Duodenal mucosa (tissue), 2 donors: ENCODE data around the gene MYO7B.

Experiments
- H3K27ac ChIP-seq: one replicate; pipeline ENCODE4 v1.7.0; 2013; ENCODE audit warnings: low read depth, low read length
- H3K27me3 ChIP-seq, 2 donors: one replicate each; pipeline ENCODE4 v1.7.0; 2013; ENCODE audit warnings: low read length in 2 of 2, control low read depth in 1 of 2; ENCODE audit not compliant: insufficient read depth in 2 of 2, control insufficient read depth in 1 of 2
- H3K36me3 ChIP-seq, 2 donors: one replicate each; pipeline ENCODE4 v1.7.0; 2013; ENCODE audit warnings: low read length in 2 of 2, control low read depth in 1 of 2; ENCODE audit not compliant: insufficient read depth in 2 of 2, control insufficient read depth in 1 of 2
- H3K4me1 ChIP-seq, 2 donors: one replicate each; pipeline ENCODE4 v1.7.0; 2013; ENCODE audit warnings: low read length in 2 of 2, control low read depth in 1 of 2; ENCODE audit not compliant: insufficient read depth in 2 of 2, control insufficient read depth in 1 of 2
- H3K4me3 ChIP-seq, 2 donors: one replicate each; pipeline ENCODE4 v1.7.0; 2013; ENCODE audit warnings: low read length in 2 of 2, low read depth in 1 of 2
- H3K9ac ChIP-seq, 2 donors: one replicate each; pipeline ENCODE4 v1.7.0; 2013; ENCODE audit warnings: low read length in 2 of 2, low read depth in 1 of 2
- H3K9me3 ChIP-seq, 2 donors: one replicate each; pipeline ENCODE4 v1.7.0; 2013; ENCODE audit warnings: low read length in 2 of 2, control low read depth in 1 of 2; ENCODE audit not compliant: control insufficient read depth in 1 of 2

Gene MYO7B

GRCh38 chr2:127669056-127669455 lies 133.6 kb downstream of the MYO7B start:
- Histone ChIP-seq H3K9me3 (no peaks in the 10 kb centered on the region), H3K27me3 (peaks cover 31 to 34% of the 10 kb centered on the region in 2 donors), H3K9ac (no peak overlapping the region), H3K4me1 (no peaks in the 10 kb centered on the region), H3K27ac (no peak overlapping the region), H3K36me3 (no peaks in the 10 kb centered on the region), H3K4me3 (no peak overlapping the region)

GRCh38 chr2:127670055-127670956 lies 134.8 kb downstream of the MYO7B start:
- no peaks in the 10 kb centered on the region for H3K4me1 ChIP-seq
- peaks cover 29 to 36% of the 10 kb centered on the region in 2 donors for H3K27me3 ChIP-seq
- H3K36me3 ChIP-seq, result no peaks in the 10 kb centered on the region
- no peak overlapping the region for H3K4me3 ChIP-seq
- H3K9me3 ChIP-seq, result no peaks in the 10 kb centered on the region
- H3K9ac ChIP-seq, result no peak overlapping the region
- H3K27ac ChIP-seq, result no peak overlapping the region

- Histone ChIP-seq H3K9ac (no peak overlapping the region), H3K27ac (no peak overlapping the region), H3K9me3 (no peaks in the 10 kb centered on the region), H3K36me3 (no peaks in the 10 kb centered on the region), H3K4me1 (peaks cover 0 to 3% of the 10 kb centered on the region in 2 donors), H3K27me3 (peaks cover 27 to 41% of the 10 kb centered on the region in 2 donors), H3K4me3 (no peak overlapping the region)
These were observed 135.4 kb downstream of the MYO7B start for GRCh38 chr2:127670957-127671290.

- H3K4me1 ChIP-seq, result peaks cover 0 to 6% of the 10 kb centered on the region in 2 donors
- H3K9me3 ChIP-seq, result no peaks in the 10 kb centered on the region
- H3K9ac ChIP-seq, result no peak overlapping the region
- no peak overlapping the region for H3K27ac ChIP-seq
- H3K36me3 ChIP-seq, result no peaks in the 10 kb centered on the region
- no peak overlapping the region for H3K4me3 ChIP-seq
- peaks cover 34 to 49% of the 10 kb centered on the region in 2 donors for H3K27me3 ChIP-seq
These were observed 136.2 kb downstream of the MYO7B start for GRCh38 chr2:127671557-127672302.

GRCh38 chr2:127672341-127673224 lies 137.1 kb downstream of the MYO7B start:
- Histone ChIP-seq H3K4me1 (peaks cover 0 to 6% of the 10 kb centered on the region in 2 donors), H3K9me3 (no peaks in the 10 kb centered on the region), H3K4me3 (peak overlapping the region in 1 of 2 donors; percentile 16), H3K36me3 (no peaks in the 10 kb centered on the region), H3K27ac (no peak overlapping the region), H3K27me3 (peaks cover 43 to 57% of the 10 kb centered on the region in 2 donors), H3K9ac (no peak overlapping the region)

GRCh38 chr2:127673291-127674069 lies 138.0 kb downstream of the MYO7B start:
- peaks cover 0 to 6% of the 10 kb centered on the region in 2 donors for H3K4me1 ChIP-seq

GRCh38 chr2:127674241-127675209 lies 139.0 kb downstream of the MYO7B start:
- H3K27ac ChIP-seq, result peak overlapping the region; percentile 10
- peaks cover 45 to 64% of the 10 kb centered on the region in 2 donors for H3K27me3 ChIP-seq
- peak overlapping the region; percentile 15 to 25 for H3K9ac ChIP-seq
- no peaks in the 10 kb centered on the region for H3K9me3 ChIP-seq
- H3K4me3 ChIP-seq, result peak overlapping the region; percentile 52 to 55
- peaks cover 0 to 6% of the 10 kb centered on the region in 2 donors for H3K4me1 ChIP-seq
- H3K36me3 ChIP-seq, result no peaks in the 10 kb centered on the region

More at GRCh38 chr2:127673291-127674069, 138.0 kb downstream of the MYO7B start:
- Histone ChIP-seq H3K36me3 (no peaks in the 10 kb centered on the region), H3K27ac (no peak overlapping the region), H3K9me3 (no peaks in the 10 kb centered on the region), H3K4me3 (peak overlapping the region in 1 of 2 donors; percentile 52), H3K27me3 (peaks cover 45 to 62% of the 10 kb centered on the region in 2 donors), H3K9ac (peak overlapping the region in 1 of 2 donors; percentile 18)

- Histone ChIP-seq H3K9me3 (no peaks in the 10 kb centered on the region), H3K4me1 (peaks cover 0 to 6% of the 10 kb centered on the region in 2 donors), H3K4me3 (peak within 1 kb of the TSS; percentile 52 to 55), H3K36me3 (no peaks in the 10 kb centered on the region), H3K27me3 (peaks cover 45 to 63% of the 10 kb centered on the region in 2 donors), H3K9ac (peak within 1 kb of the TSS; percentile 15 to 25), H3K27ac (peak within 1 kb of the TSS; percentile 10)
These were observed 140.1 kb downstream of the MYO7B start, which contains the start of gene LIMS2 for GRCh38 chr2:127675331-127676261. LIMS2 (minus strand) TSS chr2:127675530; CDS start chr2:127675024, 506 bp downstream.
